K562 (cell line): ENCODE data around the gene HSPA1L. TPM values are rescaled to one million over a fixed set of nuclear protein-coding genes. Genes with fewer than 3 reads are reported as not detected.

Experiments used
- ARID4B ChIP-seq: sonication (generic); formaldehyde crosslinking; IDR thresholded peaks from 2 replicates; pipeline ENCODE4 v1.8.0; 2022; ENCODE audit warnings: mild to moderate bottlenecking, missing genetic modification reagents
- ATF4 ChIP-seq: fragments of 450-650 bp; formaldehyde crosslinking; IDR thresholded peaks from 2 replicates; pipeline ENCODE4 v1.4.0; 2022; ENCODE audit warnings: mild to moderate bottlenecking, moderate library complexity
- CBFB ChIP-seq: sonication (generic); formaldehyde crosslinking; IDR thresholded peaks from 2 replicates; pipeline ENCODE4 v1.4.0; 2020; ENCODE audit warnings: mild to moderate bottlenecking, missing genetic modification reagents
- HIVEP1 ChIP-seq: fragments of 250-450 bp; sonication (Bioruptor Pico); IDR thresholded peaks from 2 replicates; pipeline ENCODE4 v1.4.0; 2020; ENCODE audit warnings: mild to moderate bottlenecking
- ID3 ChIP-seq, 2 experiments: fragments of 250-450 bp in 1 of 2; fragments of 450-650 bp in 1 of 2; sonication (Bioruptor Pico) in 1 of 2; IDR thresholded peaks; 2 replicates each; pipeline versions ENCODE4 v1.6.1 to v1.8.0; 2016 to 2021; ENCODE audit warnings: mild to moderate bottlenecking in 2 of 2, moderate library complexity in 2 of 2, missing compliant biosample characterization in 1 of 2, missing genetic modification characterization in 1 of 2
- IFI16 ChIP-seq: fragments of 250-450 bp; sonication (Bioruptor Pico); IDR thresholded peaks from 2 replicates; pipeline ENCODE4 v2.1.2; 2022; ENCODE audit warnings: mild to moderate bottlenecking, inconsistent platforms
- IRF2 ChIP-seq: sonication (generic); formaldehyde crosslinking; IDR thresholded peaks from 2 replicates; pipeline ENCODE4 v1.8.1; 2022; ENCODE audit warnings: mild to moderate bottlenecking, missing genetic modification reagents
- MBD1 ChIP-seq: fragments of 250-450 bp; sonication (Bioruptor Pico); IDR thresholded peaks from 2 replicates; pipeline ENCODE4 v1.8.0; 2022; ENCODE audit warnings: inconsistent platforms
- NR2C2 ChIP-seq, 2 experiments: fragments of 200-800 bp in 1 of 2; sonication (Bioruptor generic) in 1 of 2; sonication (generic) in 1 of 2; formaldehyde crosslinking in 1 of 2; IDR thresholded peaks; 2 replicates each; pipeline versions ENCODE4 v1.6.1 to v1.8.0; 2016 to 2022; ENCODE audit warnings: mild to moderate bottlenecking in 1 of 2, missing compliant biosample characterization in 1 of 2, missing genetic modification characterization in 1 of 2, missing genetic modification reagents in 1 of 2
- POLR2AphosphoS5 ChIP-seq: IDR thresholded peaks from 2 replicates; pipeline ENCODE4 v1.6.1; 2011; ENCODE audit warnings: mild to moderate bottlenecking, low read depth, low read length, moderate library complexity; ENCODE audit not compliant: control insufficient read depth, insufficient read depth
- POLR2G ChIP-seq: fragments of 200-400 bp; formaldehyde crosslinking; IDR thresholded peaks from 2 replicates; pipeline ENCODE4 v1.6.1; 2017; ENCODE audit warnings: low read depth, mild to moderate bottlenecking, antibody characterized with exemption, low read length, moderate library complexity
- RBM17 ChIP-seq: fragments of 200-400 bp; formaldehyde crosslinking; IDR thresholded peaks from 2 replicates; pipeline ENCODE4 v1.6.1; 2017; ENCODE audit warnings: low read depth, mild to moderate bottlenecking, low read length, borderline replicate concordance
- SREBF1 ChIP-seq: fragments of 150-350 bp; IDR thresholded peaks from 2 replicates; pipeline ENCODE4 v1.6.1; 2014; ENCODE audit warnings: antibody characterized with exemption, low read depth, low read length, borderline replicate concordance
- ZNF253 ChIP-seq: fragments of 250-450 bp; sonication (Bioruptor Pico); conservative IDR thresholded peaks from 2 replicates; pipeline ENCODE4 v1.6.1; 2021; ENCODE audit warnings: mild to moderate bottlenecking
- ZNF639 ChIP-seq, 2 experiments: fragments of 200-800 bp in 1 of 2; sonication (Bioruptor generic) in 1 of 2; sonication (generic) in 1 of 2; formaldehyde crosslinking in 1 of 2; IDR thresholded peaks in 1 of 2; conservative IDR thresholded peaks in 1 of 2; 2 replicates each; pipeline versions ENCODE4 v1.5.0 to v1.6.1; 2016 to 2020; ENCODE audit warnings: missing compliant biosample characterization in 1 of 2, missing genetic modification characterization in 1 of 2, missing genetic modification reagents in 1 of 2
- polyA plus RNA-seq, 8 experiments: library from polyadenylated mRNA; depleted of rRNA in 4 of 8; stranded (reverse) in 5 of 8; unstranded in 3 of 8; fragments of >200 nt; fragmentation: Nextera tagmentation in 2 of 8; fragmentation: Illumina TruSeq in 1 of 8; extraction: Ambion mirVana in 2 of 8; extraction: Trizol in 1 of 8; gene quantifications; 2 replicates each; pipeline versions ENCODE4 v1.2.1 to v1.2.3, GENCODE V29; 2011 to 2014; ENCODE audit warnings: inconsistent platforms in 1 of 8, missing spikeins in 1 of 8
- total RNA-seq, 7 experiments: library from RNA; depleted of rRNA in 6 of 7; stranded (reverse); fragments of >200 nt in 6 of 7; fragmentation: Illumina TruSeq in 2 of 7; extraction: Trizol in 2 of 7; gene quantifications; 2 replicates each; pipeline versions ENCODE4 v1.2.1 to v1.2.3, GENCODE V29; 2011 to 2021; ENCODE audit warnings: low replicate concordance in 1 of 7

Gene HSPA1L
- total and polyA plus RNA-seq, 9 of the 15 experiments (the other 6 are each of a cell fraction or from before 2014, with no cell fraction given), result 0.14 to 2.1 (median 1.3) TPM

GRCh38 chr6:31862344-31863235, 47.5 kb upstream of the HSPA1L start, which contains the start of gene NEU1 (continued):
- TF ChIP-seq ID3 (CRISPR knock-in tag; IDR thresholded peaks at IDR 0.05) (no peak), ID3 (tag; IDR thresholded peaks at IDR 0.05) (peak; percentile 70), NR2C2 (CRISPR knock-in tag; IDR thresholded peaks at IDR 0.05) (peak; percentile 65; the same call in 1 of the 2 replicates), NR2C2 (tag; IDR thresholded peaks at IDR 0.05) (peak; percentile 94), ARID4B (CRISPR knock-in tag) (peak; percentile 99), POLR2G (peak; percentile 100), ZNF253 (CRISPR knock-in tag) (peak; percentile 54; the same call in 1 of the 2 replicates), IFI16 (CRISPR knock-in tag) (no peak), IRF2 (CRISPR knock-in tag) (no peak), ZNF639 (CRISPR knock-in tag; conservative IDR thresholded peaks at IDR 0.05 in 1 of 2, IDR thresholded peaks at IDR 0.05 in 1 of 2) (peak in 1 of 2 experiments; percentile 58; a peak in 1 of 4 replicates), RBM17 (no peak), SREBF1 (peak; percentile 94), MBD1 (CRISPR knock-in tag) (no peak), HIVEP1 (CRISPR knock-in tag) (peak; percentile 88; the same call in 1 of the 2 replicates), POLR2AphosphoS5 (peak; percentile 77), CBFB (CRISPR knock-in tag) (peak; percentile 89), ATF4 (peak; percentile 58; the same call in 1 of the 2 replicates)
